GM12891 (cell line): ENCODE results near the gene CDK12.
A peak's percentile ranks its signal among the peaks of the same experiment; 100 is the strongest.
"Not testable (repeated sequence)": the region's sequence is repeated elsewhere in the genome, so short reads cannot be mapped to it uniquely, and the experiment has no call there.

Experiments used
- DNase-seq: peaks from one replicate; pipeline ENCODE4 v3.0.0; 2011; ENCODE audit warnings: low spot score; ENCODE audit not compliant: insufficient read length
- FAIRE-seq: peaks from 2 replicates; lab custom pipeline; 2011; peaks lifted over from hg19 to GRCh38; lab: Jason Lieb, UNC
- PAX5 ChIP-seq: IDR thresholded peaks from 2 replicates; pipeline ENCODE4 v1.6.1; 2011; ENCODE audit warnings: low read length, moderate library complexity, mild to moderate bottlenecking; ENCODE audit not compliant: insufficient read depth, severe bottlenecking
- POLR2A ChIP-seq: IDR thresholded peaks from 2 replicates; pipeline ENCODE4 v1.6.1; 2011; ENCODE audit warnings: low read depth, low read length, control low read depth
- POLR2AphosphoS5 ChIP-seq: IDR thresholded peaks from 2 replicates; pipeline ENCODE4 v1.6.1; 2011; ENCODE audit warnings: low read depth, low read length, control low read depth
- POU2F2 ChIP-seq: IDR thresholded peaks from 2 replicates; pipeline ENCODE4 v1.6.1; 2011; ENCODE audit warnings: low read depth, mild to moderate bottlenecking, control low read depth, low read length, moderate library complexity
- SPI1 ChIP-seq: IDR thresholded peaks from 2 replicates; pipeline ENCODE4 v1.6.1; 2011; ENCODE audit warnings: low read depth, low read length, control low read depth
- TAF1 ChIP-seq: IDR thresholded peaks from 2 replicates; pipeline ENCODE4 v1.6.1; 2011; ENCODE audit warnings: low read depth, low read length, control low read depth

Gene CDK12

GRCh38 chr17:39461926-39462569, 762 bp downstream of the CDK12 start:
- FAIRE-seq (no peak), DNase-seq (no peak)
- peak; percentile 36; the same call in 1 of the 2 replicates for TF ChIP-seq POLR2AphosphoS5
- TF ChIP-seq SPI1, result no peak
- 0 out of 2 replicates have a peak, but pooled peaks have one; percentile 19 for TF ChIP-seq POU2F2

- DNase-seq, result no peak
- no peak for FAIRE-seq
- TF ChIP-seq SPI1 (0 out of 2 replicates have a peak, but pooled peaks have one; percentile 3), PAX5 (no peak), POLR2AphosphoS5 (peak; percentile 34; the same call in 1 of the 2 replicates), POU2F2 (no peak), POLR2A (no peak), TAF1 (no peak)
These were observed 1.5 kb downstream of the CDK12 start for GRCh38 chr17:39462631-39463375.

GRCh38 chr17:39464639-39465181, 3.4 kb downstream of the CDK12 start:
- not testable (repeated sequence) for FAIRE-seq, DNase-seq

- not testable (repeated sequence) for FAIRE-seq, DNase-seq
These were observed 7.3 kb downstream of the CDK12 start for GRCh38 chr17:39468610-39469009.

- DNase-seq, result no peak
- no peak for FAIRE-seq
- TF ChIP-seq TAF1, result no peak
These were observed 12.0 kb downstream of the CDK12 start for GRCh38 chr17:39473310-39473709.

GRCh38 chr17:39479631-39480030, 18.3 kb downstream of the CDK12 start:
- not testable (repeated sequence) for DNase-seq, FAIRE-seq

- DNase-seq (no peak), FAIRE-seq (no peak)
- no peak for TF ChIP-seq TAF1
- no peak for TF ChIP-seq PAX5
- no peak for TF ChIP-seq SPI1
- no peak for TF ChIP-seq POLR2A
- TF ChIP-seq POU2F2, result no peak
- TF ChIP-seq POLR2AphosphoS5, result no peak
These were observed 22.2 kb downstream of the CDK12 start for GRCh38 chr17:39483506-39483905.

- DNase-seq, result no peak
These were observed 22.9 kb downstream of the CDK12 start for GRCh38 chr17:39484178-39484577.

GRCh38 chr17:39485555-39485954, 24.3 kb downstream of the CDK12 start:
- no peak for FAIRE-seq
- no peak for DNase-seq
- TF ChIP-seq POLR2A (no peak), TAF1 (no peak)

More at GRCh38 chr17:39484178-39484577, 22.9 kb downstream of the CDK12 start:
- FAIRE-seq, result peak; percentile 93
- no peak for TF ChIP-seq POLR2AphosphoS5
- TF ChIP-seq SPI1, result peak; percentile 86
- TF ChIP-seq POLR2A, result no peak
- TF ChIP-seq PAX5, result no peak

- no peak for FAIRE-seq
- TF ChIP-seq SPI1 (peak; percentile 25; the same call in 1 of the 2 replicates), POLR2AphosphoS5 (no peak)
- no peak for DNase-seq
These were observed 25.0 kb downstream of the CDK12 start for GRCh38 chr17:39486242-39486641.

GRCh38 chr17:39487490-39487889, 26.2 kb downstream of the CDK12 start:
- not testable (repeated sequence) for DNase-seq, FAIRE-seq

- TF ChIP-seq POLR2AphosphoS5 (no peak), SPI1 (no peak), PAX5 (no peak), POLR2A (no peak), TAF1 (no peak), POU2F2 (no peak)
- no peak for DNase-seq
- no peak for FAIRE-seq
These were observed 26.7 kb downstream of the CDK12 start for GRCh38 chr17:39487946-39488345.

- not testable (repeated sequence) for FAIRE-seq, DNase-seq
These were observed 35.6 kb downstream of the CDK12 start for GRCh38 chr17:39496921-39497320.
